Transverse colon (tissue), 4 donors: ENCODE results near the gene SET. TPM values are rescaled to one million over a fixed set of nuclear protein-coding genes. Genes with fewer than 3 reads are reported as not detected.

Source experiments
- DNase-seq: peaks from one replicate; pipeline ENCODE4 v3.0.0-alpha.2; 2019
- H3K27ac ChIP-seq, 4 donors: fragments of 200-600 bp; sonication (generic); 2 replicates each; pipeline ENCODE4 v1.5.1; 2016 to 2018; ENCODE audit warnings: inconsistent platforms in 4 of 4
- H3K27me3 ChIP-seq: fragments of 200-600 bp; sonication (generic); 2 replicates; pipeline ENCODE4 v1.5.1; 2017; ENCODE audit warnings: inconsistent platforms
- H3K36me3 ChIP-seq, 4 donors: fragments of 200-600 bp; sonication (generic); 2 replicates each; pipeline ENCODE4 v1.5.1; 2017 to 2019; ENCODE audit warnings: inconsistent platforms in 4 of 4
- H3K4me1 ChIP-seq, 4 donors: fragments of 200-600 bp; sonication (generic); 2 replicates each; pipeline ENCODE4 v1.5.1; 2017 to 2020; ENCODE audit warnings: inconsistent platforms in 4 of 4
- H3K4me3 ChIP-seq, 4 donors: fragments of 200-600 bp; sonication (generic); 1 replicate in 1 of 4; 2 replicates in 3 of 4; pipeline versions ENCODE4 v1.5.1 to v1.6.1; 2017 to 2019; ENCODE audit warnings: inconsistent platforms in 4 of 4
- H3K9me3 ChIP-seq, 2 donors: fragments of 200-600 bp; sonication (generic); 2 replicates each; pipeline ENCODE4 v1.5.1; 2017 to 2019; ENCODE audit warnings: inconsistent platforms in 2 of 2
- CTCF ChIP-seq, 5 experiments: fragments of 200-600 bp in 3 of 5; fragments of 450-650 bp in 2 of 5; sonication (generic) in 3 of 5; IDR thresholded peaks; 1 replicate in 2 of 5; 2 replicates in 3 of 5; pipeline ENCODE4 v1.5.1; 2016 to 2017; ENCODE audit warnings: antibody characterized with exemption in 5 of 5, inconsistent platforms in 3 of 5, mild to moderate bottlenecking in 2 of 5, moderate library complexity in 1 of 5
- EP300 ChIP-seq: sonication (generic); formaldehyde crosslinking; IDR thresholded peaks from one replicate; pipeline ENCODE4 v1.6.1; 2017; ENCODE audit warnings: antibody characterized with exemption, low read depth
- POLR2A ChIP-seq: fragments of 450-650 bp; IDR thresholded peaks from one replicate; pipeline ENCODE4 v1.6.1; 2016; ENCODE audit warnings: antibody characterized with exemption, mild to moderate bottlenecking, moderate library complexity
- POLR2AphosphoS5 ChIP-seq, 3 donors: sonication (generic); formaldehyde crosslinking; IDR thresholded peaks; one replicate each; pipeline ENCODE4 v1.6.1; 2016; ENCODE audit warnings: antibody characterized with exemption in 3 of 3
- WGBS, 2 donors: methylation state at CpG; one replicate each; pipeline ENCODE4 v1.1.5; 2018; ENCODE audit warnings: low coverage in 1 of 2; 5-methylcytosine and 5-hydroxymethylcytosine counted together
- in situ Hi-C, 4 donors: fragments of 200-750 bp; cut with MboI; loops; one replicate each; pipeline versions ENCODE4 v1.15.0 to v1.15.1; 2017; ENCODE audit warnings: low sequenced_read_pairs in 3 of 4, low pct_ligation_motif_present in 1 of 4, low pct_unique_long_range_greater_than_20kb in 1 of 4
- intact Hi-C: fragments of 100-400 bp; cut with DNase I; formaldehyde crosslinking; loops from one replicate; pipeline ENCODE4 v1.15.1; 2023; ENCODE audit warnings: low total_unique reads
- total RNA-seq, 4 donors: library from RNA; depleted of rRNA; stranded (reverse); fragments of >200 nt; gene quantifications; one replicate each; pipeline ENCODE4 v1.1.0, GENCODE V29; 2016

SET gene
- total RNA-seq, 4 donors from 2014 or later: 29.2 to 153 (median 64.4) TPM

DNA sequence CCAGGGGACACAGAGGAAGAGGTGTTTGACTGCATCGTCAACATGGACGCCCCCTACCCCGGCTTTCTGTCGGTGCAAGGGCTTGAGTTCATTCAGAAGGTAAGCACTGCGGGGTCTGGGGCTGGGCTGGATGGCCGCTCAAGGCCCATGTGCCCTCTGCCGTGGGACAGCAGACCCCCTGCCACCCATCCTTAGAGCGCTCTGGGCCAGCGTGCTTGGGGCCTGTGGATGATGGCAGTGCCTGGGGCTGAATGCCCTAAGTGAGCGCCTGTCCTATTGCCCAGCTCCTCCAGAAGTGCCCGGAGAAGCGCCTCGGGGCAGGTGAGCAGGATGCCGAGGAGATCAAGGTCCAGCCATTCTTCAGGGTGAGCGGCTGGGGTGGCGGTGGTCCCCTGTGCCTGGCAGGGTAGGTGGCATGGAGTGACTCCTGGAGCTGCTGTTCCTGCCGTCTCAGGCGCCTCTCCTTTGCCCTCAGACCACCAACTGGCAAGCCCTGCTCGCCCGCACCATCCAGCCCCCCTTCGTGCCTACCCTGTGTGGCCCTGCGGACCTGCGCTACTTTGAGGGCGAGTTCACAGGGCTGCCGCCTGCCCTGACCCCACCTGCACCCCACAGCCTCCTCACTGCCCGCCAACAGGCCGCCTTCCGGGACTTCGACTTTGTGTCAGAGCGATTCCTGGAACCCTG lies 31.0 kb downstream of the SET start:
- in situ Hi-C loops: no loop called here
- WGBS, 2 donors: 87 to 100% methylated on average over 1 to 30 of the region's 30 CpGs

DNA sequence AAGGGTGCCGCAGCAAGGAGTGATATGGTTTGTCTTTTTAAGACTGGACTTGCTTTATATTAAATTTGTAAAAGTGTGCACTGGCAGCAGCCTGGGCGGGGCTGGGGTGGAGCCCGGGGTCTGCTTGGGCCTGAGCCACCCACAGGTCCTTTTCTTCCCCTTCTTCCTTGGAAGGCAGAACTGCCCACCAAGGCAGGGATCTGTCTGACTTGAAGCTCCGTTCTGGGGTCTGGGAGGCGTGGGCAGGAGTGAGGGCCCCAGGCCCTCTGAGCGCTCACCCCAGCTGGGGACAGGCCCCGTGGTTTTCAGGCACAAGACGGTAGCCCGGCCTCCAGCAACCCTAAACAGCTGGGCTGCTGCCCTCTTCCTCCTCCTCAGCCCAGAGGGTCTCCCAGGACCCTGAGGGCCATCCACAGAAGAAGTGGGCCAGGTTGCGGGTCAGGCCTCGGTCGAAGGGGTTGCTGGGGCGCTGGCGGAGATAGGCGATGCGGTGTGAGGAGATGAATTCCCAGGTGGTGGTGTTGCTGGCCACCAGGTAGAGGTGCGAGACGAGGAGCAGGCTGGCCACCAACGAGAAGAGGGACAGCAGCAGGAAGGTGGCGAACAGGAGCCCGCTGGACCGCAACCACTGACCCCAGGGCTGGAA lies 31.9 kb downstream of the SET start:
- Histone ChIP-seq H3K36me3 (no peaks in the 10 kb centered on the region), H3K27ac (no peak overlapping the region), H3K4me3 (no peak overlapping the region), H3K27me3 (no peaks in the 10 kb centered on the region), H3K9me3 (no peaks in the 10 kb centered on the region), H3K4me1 (peaks cover 0 to 17% (median 14%) of the 10 kb centered on the region in 4 donors)
- in situ Hi-C loops (no loop called here), intact Hi-C loops (no loop called here)
- 90% methylated on average over 22 of the region's 22 CpGs; no CpG with 5 or more reads in 1 of the 2 donors for WGBS, 2 donors
- DNase-seq: no peak
- TF ChIP-seq EP300 (no peak), CTCF (IDR thresholded peaks at IDR 0.05) (no peak), POLR2A (no peak), POLR2AphosphoS5 (IDR thresholded peaks at IDR 0.05) (no peak)

More for the DNA sequence above, 31.0 kb downstream of the SET start:
- Histone ChIP-seq H3K4me3 (no peak overlapping the region), H3K27ac (peak overlapping the region; percentile 61 to 70 (median 66)), H3K4me1 (peaks cover 0 to 17% (median 13%) of the 10 kb centered on the region in 4 donors), H3K9me3 (no peaks in the 10 kb centered on the region), H3K27me3 (no peaks in the 10 kb centered on the region), H3K36me3 (no peaks in the 10 kb centered on the region)
- TF ChIP-seq EP300: no peak
- no peak for TF ChIP-seq POLR2AphosphoS5 (IDR thresholded peaks at IDR 0.05)
- no peak for DNase-seq
- intact Hi-C loops: no loop called here

DNA sequence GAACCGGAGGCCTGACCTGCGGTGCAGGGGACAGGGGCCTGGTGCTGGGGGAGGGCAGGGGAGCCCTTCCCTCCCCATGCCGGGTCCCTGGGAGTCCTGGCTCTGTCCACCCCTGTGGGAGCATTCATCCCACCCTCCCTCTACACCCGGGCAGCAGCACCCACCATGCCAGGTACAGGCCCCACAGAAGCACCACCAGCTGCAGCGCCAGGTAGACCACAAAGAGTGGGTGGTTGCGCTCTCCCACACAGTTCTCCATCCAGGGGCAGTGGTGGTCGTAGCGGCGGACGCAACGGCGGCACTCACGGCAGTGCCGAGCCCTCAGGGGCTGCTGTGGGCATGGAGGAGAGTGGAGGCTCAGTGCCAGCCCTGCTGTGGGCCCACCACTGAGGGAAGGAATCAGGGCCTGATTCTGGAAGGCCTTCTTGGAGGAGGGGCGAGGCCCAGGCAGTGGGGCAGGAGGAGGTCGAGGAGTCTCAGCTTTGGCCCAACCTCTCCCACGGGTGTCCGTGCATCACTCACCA lies 32.5 kb downstream of the SET start:
- DNase-seq: no peak
- intact Hi-C loops: no loop called here

More for the DNA sequence above, 32.5 kb downstream of the SET start:
- in situ Hi-C loops: no loop called here
- Histone ChIP-seq H3K4me1 (peaks cover 0 to 17% (median 14%) of the 10 kb centered on the region in 4 donors), H3K9me3 (no peaks in the 10 kb centered on the region), H3K36me3 (no peaks in the 10 kb centered on the region), H3K27ac (no peak overlapping the region), H3K4me3 (no peak overlapping the region), H3K27me3 (no peaks in the 10 kb centered on the region)
- 90% methylated on average over 17 of the region's 18 CpGs; no CpG with 5 or more reads in 1 of the 2 donors for WGBS, 2 donors
- TF ChIP-seq POLR2AphosphoS5 (IDR thresholded peaks at IDR 0.05) (no peak), POLR2A (no peak), EP300 (no peak), CTCF (IDR thresholded peaks at IDR 0.05) (no peak)
